Measurements from ENCODE around the gene PYROXD2.

PYROXD2 gene

GRCh38 chr10:98433881-98434732, 19.1 kb upstream of the PYROXD2 start:
- FAIRE-seq = no peak

- no peak for FAIRE-seq
These were observed 18.4 kb upstream of the PYROXD2 start for GRCh38 chr10:98433371-98433770.

- FAIRE-seq = no peak
These were observed 17.3 kb upstream of the PYROXD2 start for GRCh38 chr10:98432330-98432729.

- no peak for FAIRE-seq
These were observed 16.0 kb upstream of the PYROXD2 start for GRCh38 chr10:98431016-98431415.

GRCh38 chr10:98430427-98430826, 15.4 kb upstream of the PYROXD2 start:
- FAIRE-seq = no peak

- no peak for FAIRE-seq
These were observed 14.5 kb upstream of the PYROXD2 start for GRCh38 chr10:98429320-98430072.

GRCh38 chr10:98427011-98427515, 12.1 kb upstream of the PYROXD2 start:
- no peak for FAIRE-seq

- no peak for FAIRE-seq
These were observed 10.8 kb upstream of the PYROXD2 start for GRCh38 chr10:98425511-98426352.

- no peak for FAIRE-seq
These were observed 9.6 kb upstream of the PYROXD2 start for GRCh38 chr10:98424295-98425254.

GRCh38 chr10:98423691-98424120, 8.7 kb upstream of the PYROXD2 start:
- no peak for FAIRE-seq

GRCh38 chr10:98422182-98422581, 7.2 kb upstream of the PYROXD2 start:
- no peak for FAIRE-seq

- no peak for FAIRE-seq
These were observed 5.8 kb upstream of the PYROXD2 start for GRCh38 chr10:98420786-98421185.

GRCh38 chr10:98419469-98420261, 4.7 kb upstream of the PYROXD2 start:
- no peak for FAIRE-seq

GRCh38 chr10:98418665-98419468, 3.9 kb upstream of the PYROXD2 start:
- no peak for FAIRE-seq

- FAIRE-seq = no peak
These were observed 3.1 kb upstream of the PYROXD2 start for GRCh38 chr10:98417973-98418664.

- no peak for FAIRE-seq
These were observed 2.5 kb upstream of the PYROXD2 start for GRCh38 chr10:98417481-98417959.

GRCh38 chr10:98416606-98417388, 1.8 kb upstream of the PYROXD2 start:
- FAIRE-seq = no peak

GRCh38 chr10:98415731-98416119, 743 bp upstream of the PYROXD2 start:
- FAIRE-seq = no peak

All from G401.6 (cell line).